ENCODE measurements around the gene TMEM229B.

- TF ChIP-seq CTCF (IDR thresholded peaks at IDR 0.05) (no peak), POLR2A (IDR thresholded peaks at IDR 0.05) (no peak)
Observed at GRCh38 chr14:67423424-67423823, 65.1 kb downstream of the TMEM229B start.

All from right lobe of liver (tissue), 4 donors.